CD4-positive, alpha-beta T cell treated with Interleukin-10 for 1 hour (primary cell): ENCODE measurements around the gene GRIK3.

Source experiments
- DNase-seq: peaks from one replicate; pipeline ENCODE4 v3.0.0-alpha.2; 2020

Gene GRIK3

GRCh38 chr1:36975642-36976041 is 58.7 kb downstream of the GRIK3 start:
- DNase-seq, result no peak

GRCh38 chr1:36973056-36973455 is 61.3 kb downstream of the GRIK3 start:
- no peak for DNase-seq

GRCh38 chr1:36971852-36972618 is 62.3 kb downstream of the GRIK3 start:
- no peak for DNase-seq

GRCh38 chr1:36968730-36969129 is 65.6 kb downstream of the GRIK3 start:
- no peak for DNase-seq

- no peak for DNase-seq
Observed at GRCh38 chr1:36966242-36966641, 68.1 kb downstream of the GRIK3 start.

- DNase-seq, result no peak
Observed at GRCh38 chr1:36965275-36966159, 68.8 kb downstream of the GRIK3 start.

- DNase-seq, result no peak
Observed at GRCh38 chr1:36964830-36965229, 69.5 kb downstream of the GRIK3 start.

- no peak for DNase-seq
Observed at GRCh38 chr1:36963006-36963405, 71.3 kb downstream of the GRIK3 start.

GRCh38 chr1:36961062-36961615 is 73.2 kb downstream of the GRIK3 start:
- no peak for DNase-seq

- no peak for DNase-seq
Observed at GRCh38 chr1:36956570-36956969, 77.7 kb downstream of the GRIK3 start.

GRCh38 chr1:36955016-36955415 is 79.3 kb downstream of the GRIK3 start:
- no peak for DNase-seq

GRCh38 chr1:36953061-36953460 is 81.3 kb downstream of the GRIK3 start:
- no peak for DNase-seq

- no peak for DNase-seq
Observed at GRCh38 chr1:36951761-36952160, 82.6 kb downstream of the GRIK3 start.

GRCh38 chr1:36951292-36951750 is 83.0 kb downstream of the GRIK3 start:
- no peak for DNase-seq

- DNase-seq, result no peak
Observed at GRCh38 chr1:36950604-36951291, 83.6 kb downstream of the GRIK3 start.

- no peak for DNase-seq
Observed at GRCh38 chr1:36948606-36949005, 85.7 kb downstream of the GRIK3 start.

- no peak for DNase-seq
Observed at GRCh38 chr1:36948147-36948546, 86.2 kb downstream of the GRIK3 start.

GRCh38 chr1:36947384-36947783 is 86.9 kb downstream of the GRIK3 start:
- no peak for DNase-seq

GRCh38 chr1:36944883-36945282 is 89.4 kb downstream of the GRIK3 start:
- no peak for DNase-seq

GRCh38 chr1:36942148-36942547 is 92.2 kb downstream of the GRIK3 start:
- no peak for DNase-seq

- DNase-seq, result no peak
Observed at GRCh38 chr1:36941316-36941978, 92.9 kb downstream of the GRIK3 start.

- no peak for DNase-seq
Observed at GRCh38 chr1:36938819-36939218, 95.5 kb downstream of the GRIK3 start.

GRCh38 chr1:36937371-36937770 is 96.9 kb downstream of the GRIK3 start:
- no peak for DNase-seq
